Endodermal cell (in vitro differentiated cells): ENCODE results near the gene MAFG. TPM values are rescaled to one million over a fixed set of nuclear protein-coding genes. Genes with fewer than 3 reads are reported as not detected.

Experiments used
- DNase-seq: peaks from one replicate; pipeline ENCODE4 v3.0.0-alpha.2; 2017
- H3K27ac ChIP-seq: 2 replicates; pipeline ENCODE4 v1.5.1; 2013; ENCODE audit warnings: mild to moderate bottlenecking, low read depth, low read length, moderate library complexity
- H3K27me3 ChIP-seq: 2 replicates; pipeline ENCODE4 v1.6.1; 2013; ENCODE audit warnings: mild to moderate bottlenecking, low read length, moderate library complexity; ENCODE audit not compliant: insufficient read depth, control insufficient read depth, poor library complexity, severe bottlenecking
- H3K36me3 ChIP-seq: 2 replicates; pipeline ENCODE4 v1.7.0; 2013; ENCODE audit warnings: mild to moderate bottlenecking, low read length, moderate library complexity; ENCODE audit not compliant: control insufficient read depth, insufficient read depth
- H3K4me1 ChIP-seq: one replicate; pipeline ENCODE4 v1.7.0; 2013; ENCODE audit warnings: low read length; ENCODE audit not compliant: control insufficient read depth, insufficient read depth
- H3K4me3 ChIP-seq: 2 replicates; pipeline ENCODE4 v1.5.1; 2013; ENCODE audit warnings: mild to moderate bottlenecking, low read length, moderate library complexity
- H3K9ac ChIP-seq: 2 replicates; pipeline ENCODE4 v1.6.1; 2013; ENCODE audit warnings: mild to moderate bottlenecking, low read length, moderate library complexity; ENCODE audit not compliant: poor library complexity, severe bottlenecking; ENCODE audit errors: extremely low read depth
- H3K9me3 ChIP-seq: 2 replicates; pipeline ENCODE4 v1.6.1; 2013; ENCODE audit warnings: mild to moderate bottlenecking, low read length, moderate library complexity; ENCODE audit not compliant: control insufficient read depth
- H3K27ac Mint-ChIP-seq: 2 replicates; pipeline ENCODE4 v1.8.0; 2020; ENCODE audit warnings: mixed read lengths
- H3K27me3 Mint-ChIP-seq: 2 replicates; pipeline ENCODE4 v1.8.0; 2021; ENCODE audit warnings: mild to moderate bottlenecking, mixed read lengths; ENCODE audit not compliant: insufficient read depth
- H3K36me3 Mint-ChIP-seq: 2 replicates; pipeline ENCODE4 v1.8.0; 2020; ENCODE audit warnings: low read depth, mixed read lengths
- H3K4me1 Mint-ChIP-seq: 2 replicates; pipeline ENCODE4 v1.8.0; 2020; ENCODE audit warnings: mixed read lengths
- H3K4me3 Mint-ChIP-seq: 2 replicates; pipeline ENCODE4 v1.8.0; 2020; ENCODE audit warnings: mild to moderate bottlenecking, moderate library complexity, mixed read lengths
- H3K9me3 Mint-ChIP-seq: 2 replicates; pipeline ENCODE4 v1.8.0; 2020; ENCODE audit warnings: mild to moderate bottlenecking, mixed read lengths
- CTCF ChIP-seq: fragments of 200-600 bp; sonication (generic); conservative IDR thresholded peaks from 2 replicates; pipeline ENCODE4 v1.5.0; 2021; ENCODE audit warnings: antibody characterized with exemption, mild to moderate bottlenecking
- WGBS, 2 experiments: methylation state at CpG; one replicate each; pipeline versions ENCODE4 v1.1.5 to v1.1.7; 2013; ENCODE audit warnings: missing lambda C conversion rate in 2 of 2, mixed read lengths in 1 of 2; ENCODE audit not compliant: insufficient coverage in 1 of 2, insufficient read length in 1 of 2; 5-methylcytosine and 5-hydroxymethylcytosine counted together
- total RNA-seq, 2 donors: library from RNA; stranded (reverse); fragmentation: NEBNext Ultra II Directional in 1 of 2; extraction: Animal tissue kit (Norgen Biotek cat#: 25700) in 1 of 2; gene quantifications; 2 replicates in 1 of 2; 3 replicates in 1 of 2; pipeline ENCODE4 v1.2.1, GENCODE V29; 2021

Gene MAFG
- total RNA-seq, 2 donors from 2014 or later, result 39.9 to 54.1 TPM

GRCh38 chr17:81903896-81904599 is 23.5 kb downstream of the MAFG start:
- H3K9me3 Mint-ChIP-seq, result no peaks in the 10 kb centered on the region
- H3K27me3 ChIP-seq, result peaks cover 10% of the 10 kb centered on the region
- no peak overlapping the region for H3K4me3 ChIP-seq
- no peak overlapping the region for H3K4me3 Mint-ChIP-seq
- H3K4me1 Mint-ChIP-seq, result no peaks in the 10 kb centered on the region
- H3K36me3 ChIP-seq, result peaks cover 32% of the 10 kb centered on the region
- no peak overlapping the region for H3K9ac ChIP-seq
- H3K27ac Mint-ChIP-seq, result no peak overlapping the region
- no peaks in the 10 kb centered on the region for H3K4me1 ChIP-seq
- H3K27me3 Mint-ChIP-seq, result peaks cover 11% of the 10 kb centered on the region
- 93 to 94% methylated on average over 14 to 24 of the region's 24 CpGs for WGBS, 2 experiments
- no peak for DNase-seq
- H3K27ac ChIP-seq, result no peak overlapping the region
- H3K9me3 ChIP-seq, result no peaks in the 10 kb centered on the region
- H3K36me3 Mint-ChIP-seq, result peaks cover 22% of the 10 kb centered on the region
- no peak for TF ChIP-seq CTCF

GRCh38 chr17:81903415-81903831 is 24.1 kb downstream of the MAFG start:
- Mint-ChIP-seq H3K36me3 (peaks cover 22% of the 10 kb centered on the region), H3K4me1 (no peaks in the 10 kb centered on the region), H3K9me3 (no peaks in the 10 kb centered on the region), H3K27me3 (peaks cover 11% of the 10 kb centered on the region), H3K27ac (no peak overlapping the region), H3K4me3 (no peak overlapping the region)
- TF ChIP-seq CTCF, result no peak
- no peak for DNase-seq
- H3K27me3 ChIP-seq, result peaks cover 10% of the 10 kb centered on the region
- no peaks in the 10 kb centered on the region for H3K9me3 ChIP-seq
- no peaks in the 10 kb centered on the region for H3K4me1 ChIP-seq
- no peak overlapping the region for H3K9ac ChIP-seq
- no peak overlapping the region for H3K27ac ChIP-seq
- peaks cover 32% of the 10 kb centered on the region for H3K36me3 ChIP-seq
- 89 to 94% methylated on average over 7 to 10 of the region's 10 CpGs for WGBS, 2 experiments
- H3K4me3 ChIP-seq, result no peak overlapping the region

GRCh38 chr17:81902653-81903414 is 24.7 kb downstream of the MAFG start:
- Mint-ChIP-seq H3K4me1 (no peaks in the 10 kb centered on the region), H3K27ac (no peak overlapping the region), H3K4me3 (no peak overlapping the region), H3K36me3 (peaks cover 24% of the 10 kb centered on the region), H3K9me3 (no peaks in the 10 kb centered on the region), H3K27me3 (peaks cover 11% of the 10 kb centered on the region)
- Histone ChIP-seq H3K9me3 (no peaks in the 10 kb centered on the region), H3K4me3 (no peak overlapping the region), H3K27ac (no peak overlapping the region), H3K9ac (no peak overlapping the region), H3K4me1 (no peaks in the 10 kb centered on the region), H3K36me3 (peaks cover 33% of the 10 kb centered on the region), H3K27me3 (peaks cover 10% of the 10 kb centered on the region)
- DNase-seq, result peak; percentile 81
- 75 to 88% methylated on average over 24 to 47 of the region's 47 CpGs for WGBS, 2 experiments
- no peak for TF ChIP-seq CTCF
